Measurements from ENCODE around the gene KRT23. TPM values are rescaled to one million over a fixed set of nuclear protein-coding genes. Genes with fewer than 3 reads are reported as not detected.

KRT23 gene
- total and polyA plus RNA-seq, 2 experiments from 2014 or later: not detected

DNA sequence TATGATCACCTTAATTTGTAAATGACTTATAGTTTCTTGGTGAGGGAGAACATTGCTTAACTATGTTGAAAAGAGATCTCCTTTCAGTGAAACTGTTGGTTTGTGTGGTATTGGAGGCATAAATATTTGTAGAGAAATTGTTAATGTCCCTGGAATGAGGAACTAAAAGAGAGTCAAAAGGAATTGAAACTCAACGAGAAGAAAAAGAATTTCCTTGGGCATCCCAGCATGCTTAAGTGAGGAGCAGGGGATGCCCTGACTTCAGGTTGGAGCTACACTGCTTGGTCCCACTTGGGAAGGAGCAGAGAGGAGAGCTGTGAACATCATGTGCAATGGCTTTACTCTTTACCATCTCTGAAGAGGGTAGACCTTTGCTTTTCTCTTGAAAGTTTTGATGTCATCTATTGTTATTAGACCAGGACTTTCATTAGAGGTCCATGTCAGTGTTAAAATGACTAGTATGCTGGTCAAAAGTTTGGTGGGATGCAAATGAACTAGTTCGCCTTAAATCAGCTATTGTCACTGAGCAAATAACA, 21.7 kb downstream of the KRT23 start:
- no peak for TF ChIP-seq ZNF331 (CRISPR knock-in tag; IDR thresholded peaks at IDR 0.05; ENCODE audit: low read depth)
- TF ChIP-seq, protein P1, sequence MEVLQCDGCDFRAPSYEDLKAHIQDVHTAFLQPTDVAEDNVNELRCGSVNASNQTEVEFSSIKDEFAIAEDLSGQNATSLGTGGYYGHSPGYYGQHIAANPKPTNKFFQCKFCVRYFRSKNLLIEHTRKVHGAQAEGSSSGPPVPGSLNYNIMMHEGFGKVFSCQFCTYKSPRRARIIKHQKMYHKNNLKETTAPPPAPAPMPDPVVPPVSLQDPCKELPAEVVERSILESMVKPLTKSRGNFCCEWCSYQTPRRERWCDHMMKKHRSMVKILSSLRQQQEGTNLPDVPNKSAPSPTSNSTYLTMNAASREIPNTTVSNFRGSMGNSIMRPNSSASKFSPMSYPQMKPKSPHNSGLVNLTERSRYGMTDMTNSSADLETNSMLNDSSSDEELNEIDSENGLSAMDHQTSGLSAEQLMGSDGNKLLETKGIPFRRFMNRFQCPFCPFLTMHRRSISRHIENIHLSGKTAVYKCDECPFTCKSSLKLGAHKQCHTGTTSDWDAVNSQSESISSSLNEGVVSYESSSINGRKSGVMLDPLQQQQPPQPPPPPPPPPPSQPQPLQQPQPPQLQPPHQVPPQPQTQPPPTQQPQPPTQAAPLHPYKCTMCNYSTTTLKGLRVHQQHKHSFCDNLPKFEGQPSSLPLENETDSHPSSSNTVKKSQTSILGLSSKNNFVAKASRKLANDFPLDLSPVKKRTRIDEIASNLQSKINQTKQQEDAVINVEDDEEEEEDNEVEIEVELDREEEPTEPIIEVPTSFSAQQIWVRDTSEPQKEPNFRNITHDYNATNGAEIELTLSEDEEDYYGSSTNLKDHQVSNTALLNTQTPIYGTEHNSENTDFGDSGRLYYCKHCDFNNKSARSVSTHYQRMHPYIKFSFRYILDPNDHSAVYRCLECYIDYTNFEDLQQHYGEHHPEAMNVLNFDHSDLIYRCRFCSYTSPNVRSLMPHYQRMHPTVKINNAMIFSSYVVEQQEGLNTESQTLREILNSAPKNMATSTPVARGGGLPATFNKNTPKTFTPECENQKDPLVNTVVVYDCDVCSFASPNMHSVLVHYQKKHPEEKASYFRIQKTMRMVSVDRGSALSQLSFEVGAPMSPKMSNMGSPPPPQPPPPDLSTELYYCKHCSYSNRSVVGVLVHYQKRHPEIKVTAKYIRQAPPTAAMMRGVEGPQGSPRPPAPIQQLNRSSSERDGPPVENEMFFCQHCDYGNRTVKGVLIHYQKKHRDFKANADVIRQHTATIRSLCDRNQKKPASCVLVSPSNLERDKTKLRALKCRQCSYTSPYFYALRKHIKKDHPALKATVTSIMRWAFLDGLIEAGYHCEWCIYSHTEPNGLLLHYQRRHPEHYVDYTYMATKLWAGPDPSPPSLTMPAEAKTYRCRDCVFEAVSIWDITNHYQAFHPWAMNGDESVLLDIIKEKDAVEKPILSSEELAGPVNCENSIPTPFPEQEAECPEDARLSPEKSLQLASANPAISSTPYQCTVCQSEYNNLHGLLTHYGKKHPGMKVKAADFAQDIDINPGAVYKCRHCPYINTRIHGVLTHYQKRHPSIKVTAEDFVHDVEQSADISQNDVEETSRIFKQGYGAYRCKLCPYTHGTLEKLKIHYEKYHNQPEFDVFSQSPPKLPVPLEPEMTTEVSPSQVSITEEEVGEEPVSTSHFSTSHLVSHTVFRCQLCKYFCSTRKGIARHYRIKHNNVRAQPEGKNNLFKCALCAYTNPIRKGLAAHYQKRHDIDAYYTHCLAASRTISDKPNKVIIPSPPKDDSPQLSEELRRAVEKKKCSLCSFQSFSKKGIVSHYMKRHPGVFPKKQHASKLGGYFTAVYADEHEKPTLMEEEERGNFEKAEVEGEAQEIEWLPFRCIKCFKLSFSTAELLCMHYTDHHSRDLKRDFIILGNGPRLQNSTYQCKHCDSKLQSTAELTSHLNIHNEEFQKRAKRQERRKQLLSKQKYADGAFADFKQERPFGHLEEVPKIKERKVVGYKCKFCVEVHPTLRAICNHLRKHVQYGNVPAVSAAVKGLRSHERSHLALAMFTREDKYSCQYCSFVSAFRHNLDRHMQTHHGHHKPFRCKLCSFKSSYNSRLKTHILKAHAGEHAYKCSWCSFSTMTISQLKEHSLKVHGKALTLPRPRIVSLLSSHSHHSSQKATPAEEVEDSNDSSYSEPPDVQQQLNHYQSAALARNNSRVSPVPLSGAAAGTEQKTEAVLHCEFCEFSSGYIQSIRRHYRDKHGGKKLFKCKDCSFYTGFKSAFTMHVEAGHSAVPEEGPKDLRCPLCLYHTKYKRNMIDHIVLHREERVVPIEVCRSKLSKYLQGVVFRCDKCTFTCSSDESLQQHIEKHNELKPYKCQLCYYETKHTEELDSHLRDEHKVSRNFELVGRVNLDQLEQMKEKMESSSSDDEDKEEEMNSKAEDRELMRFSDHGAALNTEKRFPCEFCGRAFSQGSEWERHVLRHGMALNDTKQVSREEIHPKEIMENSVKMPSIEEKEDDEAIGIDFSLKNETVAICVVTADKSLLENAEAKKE (CRISPR knock-in tag; IDR thresholded peaks at IDR 0.05): no peak
- TF ChIP-seq STAT1 (IDR thresholded peaks at IDR 0.05; ENCODE audit: unreplicated experiment): no peak
- no peak for TF ChIP-seq ETS1 (IDR thresholded peaks at IDR 0.05)
- Histone ChIP-seq H3K36me3 (ENCODE audit: insufficient read depth) (no peaks in the 10 kb centered on the region), H3K79me2 (replicated peaks; ENCODE audit: insufficient read depth) (no peaks in the 10 kb centered on the region), H3K9me2 (ENCODE audit: insufficient read depth) (no peaks in the 10 kb centered on the region), H3F3A (replicated peaks; ENCODE audit: low read depth) (no peaks in the 10 kb centered on the region), H3K27me3 (ENCODE audit: insufficient read depth) (no peaks in the 10 kb centered on the region), H3K4me1 (ENCODE audit: insufficient read depth) (no peaks in the 10 kb centered on the region), H3K4me2 (no peak overlapping the region), H3K4me3 (no peak overlapping the region), H2AFZ (no peak overlapping the region), H3K27ac (ENCODE audit: low read depth) (no peak overlapping the region), H4K20me1 (replicated peaks; ENCODE audit: insufficient read depth) (no peaks in the 10 kb centered on the region)
- Mint-ChIP-seq H3K4me3 (no peak overlapping the region), H3K27me3 (ENCODE audit: insufficient read depth, low read depth, poor library complexity) (no peaks in the 10 kb centered on the region), H3K36me3 (ENCODE audit: low read depth) (no peaks in the 10 kb centered on the region), H3K27ac (no peak overlapping the region), H3K9me3 (no peaks in the 10 kb centered on the region), H3K4me1 (peaks cover 5% of the 10 kb centered on the region; the same call in 2 of the 3 replicates)
- DNase-seq (ENCODE audit: low spot score) (no peak), ATAC-seq (no peak)

DNA sequence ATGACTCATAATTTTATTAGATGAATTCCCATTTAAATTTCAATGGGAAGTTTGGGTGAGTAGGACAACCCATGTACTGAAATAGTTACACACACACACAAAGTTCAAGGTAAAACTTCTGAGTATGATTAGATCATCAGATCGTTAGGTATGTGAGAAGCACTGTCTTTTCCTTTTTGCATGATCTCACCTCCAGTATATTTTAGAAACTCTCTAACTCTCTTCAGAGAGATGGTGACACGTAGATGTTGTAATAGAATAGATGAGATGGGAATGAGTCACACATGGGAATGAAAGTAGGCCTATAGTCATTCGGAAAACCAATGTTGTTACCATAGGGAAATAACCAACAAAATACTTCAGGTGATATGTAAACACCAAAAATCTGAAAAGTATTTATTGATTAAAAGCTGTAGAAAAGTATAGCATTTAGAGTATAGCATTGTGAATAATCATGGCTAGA, 22.2 kb downstream of the KRT23 start:
- Mint-ChIP-seq H3K27ac (no peak overlapping the region), H3K36me3 (ENCODE audit: low read depth) (no peaks in the 10 kb centered on the region), H3K27me3 (ENCODE audit: insufficient read depth, low read depth, poor library complexity) (no peaks in the 10 kb centered on the region), H3K4me1 (peaks cover 5% of the 10 kb centered on the region; the same call in 2 of the 3 replicates), H3K4me3 (no peak overlapping the region), H3K9me3 (no peaks in the 10 kb centered on the region)
- Histone ChIP-seq H3K27me3 (ENCODE audit: insufficient read depth) (no peaks in the 10 kb centered on the region), H2AFZ (no peak overlapping the region), H4K20me1 (replicated peaks; ENCODE audit: insufficient read depth) (no peaks in the 10 kb centered on the region), H3K4me3 (no peak overlapping the region), H3K27ac (ENCODE audit: low read depth) (no peak overlapping the region), H3K79me2 (replicated peaks; ENCODE audit: insufficient read depth) (no peaks in the 10 kb centered on the region), H3K9me2 (ENCODE audit: insufficient read depth) (no peaks in the 10 kb centered on the region), H3K4me1 (ENCODE audit: insufficient read depth) (no peaks in the 10 kb centered on the region), H3F3A (replicated peaks; ENCODE audit: low read depth) (no peaks in the 10 kb centered on the region), H3K36me3 (ENCODE audit: insufficient read depth) (no peaks in the 10 kb centered on the region), H3K4me2 (no peak overlapping the region)
- no peak for DNase-seq (ENCODE audit: low spot score)
- no peak for ATAC-seq
- TF ChIP-seq, protein P2, sequence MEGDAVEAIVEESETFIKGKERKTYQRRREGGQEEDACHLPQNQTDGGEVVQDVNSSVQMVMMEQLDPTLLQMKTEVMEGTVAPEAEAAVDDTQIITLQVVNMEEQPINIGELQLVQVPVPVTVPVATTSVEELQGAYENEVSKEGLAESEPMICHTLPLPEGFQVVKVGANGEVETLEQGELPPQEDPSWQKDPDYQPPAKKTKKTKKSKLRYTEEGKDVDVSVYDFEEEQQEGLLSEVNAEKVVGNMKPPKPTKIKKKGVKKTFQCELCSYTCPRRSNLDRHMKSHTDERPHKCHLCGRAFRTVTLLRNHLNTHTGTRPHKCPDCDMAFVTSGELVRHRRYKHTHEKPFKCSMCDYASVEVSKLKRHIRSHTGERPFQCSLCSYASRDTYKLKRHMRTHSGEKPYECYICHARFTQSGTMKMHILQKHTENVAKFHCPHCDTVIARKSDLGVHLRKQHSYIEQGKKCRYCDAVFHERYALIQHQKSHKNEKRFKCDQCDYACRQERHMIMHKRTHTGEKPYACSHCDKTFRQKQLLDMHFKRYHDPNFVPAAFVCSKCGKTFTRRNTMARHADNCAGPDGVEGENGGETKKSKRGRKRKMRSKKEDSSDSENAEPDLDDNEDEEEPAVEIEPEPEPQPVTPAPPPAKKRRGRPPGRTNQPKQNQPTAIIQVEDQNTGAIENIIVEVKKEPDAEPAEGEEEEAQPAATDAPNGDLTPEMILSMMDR (conservative IDR thresholded peaks at IDR 0.05; ENCODE audit: low read depth in 2 of 2): no peak
- TF ChIP-seq NANOG (IDR thresholded peaks at IDR 0.05; ENCODE audit: borderline replicate concordance): no peak
- TF ChIP-seq STAT1 (IDR thresholded peaks at IDR 0.05; ENCODE audit: unreplicated experiment): no peak
- TF ChIP-seq ZNF331 (CRISPR knock-in tag; IDR thresholded peaks at IDR 0.05; ENCODE audit: low read depth): no peak
- no peak for TF ChIP-seq REST (IDR thresholded peaks at IDR 0.05; ENCODE audit: unreplicated experiment)

Data from GM23338 (cell line).